Endothelial cell of umbilical vein (primary cell): ENCODE measurements around the gene RECQL5. TPM values are rescaled to one million over a fixed set of nuclear protein-coding genes. Genes with fewer than 3 reads are reported as not detected.

Experiments
- BruUV-seq: library from RNA; stranded (reverse); fragments of 400-500 nt; replicated peaks from 2 replicates; lab custom pipeline; 2021; lab: Mats Ljungman, UMichigan
- CTCF ChIA-PET: fragments of 300-600, 350-600 bp; sonication (Branson Sonifier 250); formaldehyde crosslinking; loops from one replicate; lab custom pipeline; 2021; ENCODE audit warnings: antibody characterized with exemption, inconsistent platforms; lab: Charles Lee
- POLR2A ChIA-PET: fragments of 300-600, 350-600 bp; sonication (Branson Sonifier 250); formaldehyde crosslinking; loops from one replicate; lab custom pipeline; 2021; ENCODE audit warnings: antibody characterized with exemption, inconsistent platforms; lab: Charles Lee
- DNase-seq: peaks from one replicate; pipeline ENCODE4 v3.0.0-alpha.2; 2011; ENCODE audit warnings: low read depth, low spot score
- FAIRE-seq: peaks from 2 replicates; lab custom pipeline; 2011; peaks lifted over from hg19 to GRCh38; lab: Jason Lieb, UNC
- H2AFZ ChIP-seq: 2 replicates; pipeline ENCODE4 v1.6.0; 2012; ENCODE audit warnings: low read depth, low read length, control low read depth, inconsistent platforms
- H3K27ac ChIP-seq: 2 replicates; pipeline ENCODE4 v1.5.1; 2011; ENCODE audit warnings: low read depth, mild to moderate bottlenecking, control low read depth, low read length, moderate library complexity; ENCODE audit not compliant: insufficient read depth
- H3K27me3 ChIP-seq, 2 experiments: 2 replicates each; pipeline versions ENCODE4 v1.6.0 to v1.6.1; 2011; ENCODE audit warnings: low read length in 2 of 2, mixed read lengths in 1 of 2; ENCODE audit not compliant: control insufficient read depth in 2 of 2, insufficient read depth in 2 of 2
- H3K36me3 ChIP-seq, 2 experiments: 2 replicates in 1 of 2; 3 replicates in 1 of 2; pipeline ENCODE4 v1.5.1; 2011; ENCODE audit warnings: low read length in 2 of 2, mild to moderate bottlenecking in 1 of 2, moderate library complexity in 1 of 2; ENCODE audit not compliant: control insufficient read depth in 2 of 2, insufficient read depth in 2 of 2; ENCODE audit errors: extremely low read depth in 1 of 2
- H3K4me1 ChIP-seq: 3 replicates; pipeline ENCODE4 v1.5.1; 2011; ENCODE audit warnings: mild to moderate bottlenecking, low read length; ENCODE audit not compliant: control insufficient read depth, insufficient read depth; ENCODE audit errors: extremely low read depth
- H3K4me2 ChIP-seq: 2 replicates; pipeline ENCODE4 v1.6.1; 2011; ENCODE audit warnings: low read length, control low read depth, mixed read lengths; ENCODE audit not compliant: insufficient read depth
- H3K4me3 ChIP-seq, 3 experiments: fragments of 200-600 bp in 1 of 3; sonication (generic), shearing (Covaris generic) in 1 of 3; replicated peaks in 1 of 3; 2 replicates each; pipeline ENCODE4 v1.5.1; 2011 to 2016; ENCODE audit warnings: control low read depth in 3 of 3, low read length in 3 of 3, mild to moderate bottlenecking in 2 of 3, inconsistent platforms in 1 of 3, low read depth in 1 of 3, moderate library complexity in 1 of 3; ENCODE audit not compliant: insufficient read depth in 1 of 3
- H3K79me2 ChIP-seq: 2 replicates; pipeline ENCODE4 v1.6.0; 2012; ENCODE audit warnings: low read length, inconsistent platforms; ENCODE audit not compliant: control insufficient read depth, insufficient read depth
- H3K9ac ChIP-seq: replicated peaks from 2 replicates; pipeline ENCODE3; 2011; ENCODE audit warnings: low read length, control low read depth; ENCODE audit not compliant: insufficient read depth; ENCODE audit errors: extremely low read depth
- H3K9me1 ChIP-seq: replicated peaks from 3 replicates; pipeline ENCODE4 v1.6.0; 2011; ENCODE audit warnings: mild to moderate bottlenecking, low read length; ENCODE audit not compliant: control insufficient read depth, insufficient read depth; ENCODE audit errors: extremely low read depth
- H3K9me3 ChIP-seq: replicated peaks from 2 replicates; pipeline ENCODE4 v1.5.1; 2012; ENCODE audit warnings: low read length, inconsistent platforms; ENCODE audit not compliant: control insufficient read depth, insufficient read depth
- H4K20me1 ChIP-seq: replicated peaks from 2 replicates; pipeline ENCODE3; 2011; ENCODE audit warnings: mild to moderate bottlenecking, low read length; ENCODE audit not compliant: control insufficient read depth, insufficient read depth; ENCODE audit errors: extremely low read depth
- CTCF ChIP-seq, 2 donors: IDR thresholded peaks; 1 replicate in 1 of 2; 2 replicates in 1 of 2; pipeline ENCODE4 v1.5.1; 2011; ENCODE audit warnings: low read length in 2 of 2, mild to moderate bottlenecking in 2 of 2, moderate library complexity in 2 of 2, control low read depth in 1 of 2, inconsistent platforms in 1 of 2, low read depth in 1 of 2; ENCODE audit not compliant: insufficient read depth in 1 of 2; ENCODE audit errors: extremely low read depth in 1 of 2
- FOS ChIP-seq: IDR thresholded peaks from 2 replicates; pipeline ENCODE4 v1.6.1; 2011; ENCODE audit warnings: mild to moderate bottlenecking, low read length, moderate library complexity, borderline replicate concordance; ENCODE audit not compliant: insufficient read depth
- GATA2 ChIP-seq: IDR thresholded peaks from 2 replicates; pipeline ENCODE4 v1.7.0; 2011; ENCODE audit warnings: low read depth, mild to moderate bottlenecking, moderate library complexity, mixed read lengths, low read length; ENCODE audit not compliant: insufficient read length, insufficient read depth
- JUN ChIP-seq: IDR thresholded peaks from 2 replicates; pipeline ENCODE4 v1.6.1; 2011; ENCODE audit warnings: borderline replicate concordance, low read depth; ENCODE audit not compliant: insufficient read length, insufficient read depth
- MAX ChIP-seq: IDR thresholded peaks from 2 replicates; pipeline ENCODE4 v1.6.1; 2011; ENCODE audit not compliant: insufficient read depth, insufficient read length
- MYC ChIP-seq: IDR thresholded peaks from one replicate; pipeline ENCODE4 v1.6.1; 2011; ENCODE audit warnings: mild to moderate bottlenecking, low read depth, low read length
- POLR2AphosphoS5 ChIP-seq: IDR thresholded peaks from 2 replicates; pipeline ENCODE4 v1.6.1; 2012; ENCODE audit warnings: low read depth, mild to moderate bottlenecking, control low read depth, low read length, moderate library complexity; ENCODE audit not compliant: insufficient read depth
- dilution Hi-C: fragments of 300-500 bp; cut with MboI; formaldehyde crosslinking; loops from one replicate; pipeline ENCODE4 v1.15.0; 2019; ENCODE audit warnings: low sequenced_read_pairs; ENCODE audit not compliant: extremely low pct_ligation_motif_present
- intact Hi-C: fragments of 100-400 bp; cut with micrococcal nuclease; formaldehyde crosslinking; loops from one replicate; pipeline ENCODE4 v1.10.0; 2022
- polyA plus RNA-seq, 4 experiments: library from polyadenylated mRNA; depleted of rRNA in 3 of 4; stranded (reverse) in 3 of 4; unstranded in 1 of 4; fragments of >200 nt; gene quantifications; 2 replicates each; pipeline versions ENCODE4 v1.2.1 to v1.2.3, GENCODE V29; 2011 to 2012; ENCODE audit warnings: missing spikeins in 1 of 4
- total RNA-seq: library from RNA; stranded (reverse); gene quantifications from 2 replicates; pipeline ENCODE4 v1.2.3, GENCODE V29; 2021

The RECQL5 gene
- total and polyA plus RNA-seq, 2 donors (not counting 3 experiments of a cell fraction or from before 2014, with no cell fraction given): 21.3 to 30.7 TPM

DNA sequence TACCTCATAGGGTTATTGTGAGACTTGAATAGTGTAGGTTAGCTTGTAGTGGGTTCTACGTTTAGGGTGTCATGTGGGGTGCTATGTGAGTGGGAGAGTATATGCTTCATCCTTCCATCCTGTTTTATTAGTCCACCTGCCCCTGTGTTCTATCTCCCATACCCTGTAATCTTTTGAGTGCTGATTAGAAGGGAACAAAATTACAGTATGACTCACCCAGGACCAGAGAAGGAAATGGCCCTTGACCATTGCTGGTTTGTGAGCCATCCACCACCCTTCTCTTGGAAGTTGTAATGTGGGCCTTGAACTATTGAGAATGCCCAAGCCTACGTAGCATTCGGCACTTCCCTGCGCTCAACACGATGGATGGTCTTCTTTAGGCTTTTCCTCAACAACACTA is 17.3 kb upstream of the RECQL5 start:
- H2AFZ ChIP-seq: no peak overlapping the region
- no peaks in the 10 kb centered on the region for H3K9me1 ChIP-seq
- H3K4me2 ChIP-seq: peak overlapping the region; percentile 49
- no peaks in the 10 kb centered on the region for H3K36me3 ChIP-seq
- H4K20me1 ChIP-seq: no peaks in the 10 kb centered on the region
- TF ChIP-seq CTCF (IDR thresholded peaks at IDR 0.05; ENCODE audit: extremely low read depth in 1 of 2, insufficient read depth in 1 of 2, low read depth in 1 of 2, low read length in 2 of 2) (no peak), JUN (peak; percentile 73), FOS (peak; percentile 90), GATA2 (peak; percentile 62), MAX (no peak), MYC (no peak), POLR2AphosphoS5 (peak; percentile 15)
- FAIRE-seq (peak; percentile 78), DNase-seq (peak; percentile 54)
- H3K4me3 ChIP-seq: no peak overlapping the region
- H3K9me3 ChIP-seq: no peaks in the 10 kb centered on the region
- ChIA-PET POLR2A (no interaction called here), CTCF (interaction anchor here (0.9 to 19.6 kb wide), 6 partner anchors 9 to 69 kb away, joined by 3 to 653 read pairs (median 5); partner anchors contain the start of gene SMIM5)
- no peak overlapping the region for H3K9ac ChIP-seq
- no peaks in the 10 kb centered on the region for H3K27me3 ChIP-seq
- dilution Hi-C loops: no loop called here
- peaks cover 72% of the 10 kb centered on the region for H3K4me1 ChIP-seq
- H3K27ac ChIP-seq: peak overlapping the region; percentile 45
- no TSS peak for BruUV-seq
- intact Hi-C loops: no loop called here
- H3K79me2 ChIP-seq: peaks cover 69% of the 10 kb centered on the region
